PFSK-1 (cell line): ENCODE results near the gene NDUFA6.

Source experiments
- REST ChIP-seq, 2 experiments: IDR thresholded peaks; 2 replicates each; pipeline versions ENCODE4 v1.6.1 to v1.8.0; 2011 to 2012; ENCODE audit warnings: low read depth in 2 of 2, low read length in 2 of 2, control low read depth in 1 of 2, inconsistent platforms in 1 of 2, mild to moderate bottlenecking in 1 of 2, moderate library complexity in 1 of 2; ENCODE audit not compliant: insufficient read depth in 1 of 2
- SIN3A ChIP-seq: IDR thresholded peaks from 2 replicates; pipeline ENCODE4 v1.6.1; 2012; ENCODE audit warnings: mild to moderate bottlenecking, low read length, moderate library complexity, borderline replicate concordance; ENCODE audit not compliant: insufficient read depth
- TAF1 ChIP-seq: IDR thresholded peaks from 2 replicates; pipeline ENCODE4 v1.6.1; 2012; ENCODE audit warnings: low read length, control low read depth, borderline replicate concordance; ENCODE audit not compliant: insufficient read depth

DNA sequence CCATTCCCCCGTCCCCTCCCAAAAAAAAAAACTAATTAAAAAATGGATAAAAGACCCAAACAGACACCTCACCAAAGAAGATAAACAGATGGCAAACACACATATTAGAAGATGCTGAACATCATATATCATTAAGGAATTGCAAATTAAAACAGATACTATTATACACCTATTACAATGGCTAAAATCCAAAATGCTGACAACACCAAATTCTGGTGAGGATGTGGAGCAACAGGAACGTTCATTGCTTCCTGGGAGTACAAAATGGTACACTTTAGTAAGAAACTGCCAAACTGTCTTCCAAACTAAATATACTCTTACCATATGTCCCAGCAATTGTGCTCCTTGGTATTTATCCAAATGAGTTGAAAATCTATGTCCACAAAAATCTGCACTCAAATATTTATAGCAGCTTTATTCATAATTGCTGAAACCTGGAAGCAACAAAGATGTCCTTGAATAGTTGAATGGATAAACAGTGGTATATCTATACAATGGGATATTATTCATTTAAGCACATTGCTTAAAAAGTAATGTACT lies 39.9 kb downstream of the NDUFA6 start:
- TF ChIP-seq REST (IDR thresholded peaks at IDR 0.05; ENCODE audit: insufficient read depth in 1 of 2, low read depth in 2 of 2, low read length in 2 of 2) (no peak), SIN3A (no peak), TAF1 (no peak)
